GM19099 (cell line): Measurements from ENCODE around the gene SLC13A3.

Source experiments
- POLR2A ChIP-seq: IDR thresholded peaks from 3 replicates; pipeline ENCODE4 v1.6.1; 2011; ENCODE audit warnings: low read depth; ENCODE audit not compliant: insufficient read length; ENCODE audit errors: extremely low read depth

SLC13A3 gene

GRCh38 chr20:46670228-46670584 lies 18.9 kb upstream of the SLC13A3 start:
- no peak for TF ChIP-seq POLR2A

DNA sequence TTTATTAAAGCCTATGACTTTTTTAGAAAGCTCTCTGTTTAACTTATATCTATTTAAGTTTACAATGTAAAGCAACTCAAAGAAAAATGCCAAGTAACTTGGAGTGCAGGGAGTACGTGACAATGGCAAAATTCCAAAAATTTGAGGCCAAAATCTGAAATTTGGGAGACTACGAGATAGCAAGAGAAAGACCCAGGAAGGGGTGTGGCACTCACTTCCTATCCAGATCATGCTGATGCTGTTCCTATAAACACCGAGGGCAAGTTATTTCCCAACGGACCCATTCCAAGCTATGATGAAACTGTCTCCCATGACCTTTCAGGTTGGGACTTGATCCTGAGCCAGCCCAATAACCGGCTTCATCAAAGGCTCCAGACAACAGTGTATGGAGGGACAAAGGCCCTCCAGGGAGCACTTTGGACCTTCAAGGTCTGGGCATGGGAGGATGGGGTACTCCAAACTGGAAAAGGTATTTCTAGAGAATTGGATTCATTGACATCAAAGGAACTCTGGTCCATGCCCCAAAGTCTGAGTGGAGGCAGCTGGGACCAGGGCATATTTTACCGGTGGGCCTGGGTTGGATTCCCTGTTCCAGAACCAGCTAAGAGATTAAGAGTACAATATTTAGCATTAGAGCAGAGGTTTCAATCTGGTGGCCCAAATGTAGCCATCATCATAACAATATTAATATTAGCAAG lies 15.7 kb upstream of the SLC13A3 start:
- no peak for TF ChIP-seq POLR2A

- no peak for TF ChIP-seq POLR2A
These were observed 15.0 kb upstream of the SLC13A3 start for GRCh38 chr20:46666306-46666705.

- no peak for TF ChIP-seq POLR2A
These were observed 14.3 kb upstream of the SLC13A3 start for GRCh38 chr20:46665602-46666001.

- TF ChIP-seq POLR2A: no peak
These were observed 12.3 kb upstream of the SLC13A3 start for GRCh38 chr20:46663531-46663930.

- no peak for TF ChIP-seq POLR2A
These were observed 10.4 kb upstream of the SLC13A3 start for GRCh38 chr20:46661659-46662058.

- TF ChIP-seq POLR2A: no peak
These were observed 9.2 kb upstream of the SLC13A3 start for GRCh38 chr20:46660487-46660886.

DNA sequence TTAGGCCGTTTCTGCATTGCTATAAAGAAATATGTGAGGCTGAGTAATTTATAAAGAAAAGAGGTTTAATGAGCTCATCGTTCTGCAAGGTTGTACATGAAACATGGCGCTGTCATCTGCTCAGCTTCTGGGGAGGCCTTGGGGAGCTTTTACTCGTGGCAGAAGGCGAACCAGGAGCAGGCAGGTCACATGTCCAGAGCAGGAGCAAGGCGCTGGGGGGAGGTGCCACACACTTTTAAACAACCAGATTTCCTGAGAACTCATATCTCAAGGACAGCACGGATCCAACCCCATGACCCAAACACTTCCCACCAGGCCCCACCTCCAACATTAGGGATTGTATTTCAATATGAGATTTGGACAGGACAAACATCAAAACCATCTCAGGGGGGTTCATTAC lies 6.4 kb upstream of the SLC13A3 start:
- no peak for TF ChIP-seq POLR2A

DNA sequence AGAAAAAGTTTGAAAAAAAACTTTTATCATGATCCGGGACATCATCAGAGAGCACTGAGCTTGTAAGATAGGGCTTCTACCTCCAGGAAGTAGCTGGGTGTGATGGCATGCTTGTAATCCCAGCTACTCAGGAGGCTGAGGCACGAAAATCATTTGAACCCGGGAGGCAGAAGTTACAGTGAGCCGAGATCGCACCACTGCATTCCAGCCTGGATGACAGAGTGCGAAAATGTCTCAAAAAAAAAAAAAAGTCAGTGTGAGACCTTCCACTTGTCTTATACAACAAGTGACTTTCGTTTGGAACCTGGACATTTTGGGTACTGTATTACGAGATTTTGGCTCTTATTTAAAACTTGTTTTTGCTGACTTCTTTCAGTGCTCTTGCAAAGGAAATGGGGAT lies 5.9 kb upstream of the SLC13A3 start:
- no peak for TF ChIP-seq POLR2A

DNA sequence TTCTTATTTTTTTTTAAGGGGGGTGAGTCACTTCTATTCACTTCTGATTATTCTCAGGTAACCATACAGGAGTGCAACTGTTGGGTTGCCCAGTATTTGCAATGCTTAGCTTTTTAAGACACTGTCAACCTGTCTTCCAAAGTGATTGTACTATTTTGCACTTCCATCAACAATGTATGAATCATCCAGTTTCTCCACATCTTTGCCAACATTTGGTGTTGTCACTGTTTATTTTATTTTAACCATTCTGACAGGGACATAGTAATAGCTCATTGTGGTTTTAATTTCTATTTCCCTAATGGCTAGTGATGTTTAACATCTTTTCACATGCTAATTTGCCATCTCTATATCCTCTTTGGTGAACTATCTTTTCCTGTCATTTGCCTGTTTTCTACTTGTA lies 1.4 kb upstream of the SLC13A3 start:
- no peak for TF ChIP-seq POLR2A

DNA sequence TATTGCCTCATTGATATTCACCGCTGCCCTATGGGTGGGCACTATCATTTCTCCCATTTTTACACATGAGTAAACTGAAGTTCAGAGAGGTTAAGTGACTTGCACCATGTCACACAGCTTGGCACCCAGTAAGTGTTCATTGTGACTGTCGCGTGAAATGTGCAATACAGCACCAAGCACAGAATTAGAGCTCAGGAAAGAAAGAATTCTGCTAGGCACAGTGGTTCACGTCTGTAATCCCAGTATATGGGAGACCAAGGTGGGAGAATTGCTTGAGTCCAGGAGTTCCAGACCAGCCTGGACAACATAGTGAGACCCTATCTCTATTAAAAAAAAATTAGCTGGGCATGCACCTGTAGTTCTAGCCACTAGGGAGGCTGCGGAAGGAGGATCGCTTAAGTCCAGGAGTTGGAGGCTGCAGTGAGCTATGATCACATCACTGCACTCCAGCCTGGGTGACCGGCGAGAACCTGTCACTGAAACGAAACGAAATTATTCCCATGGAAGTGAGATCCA lies 626 bp downstream of the SLC13A3 start:
- no peak for TF ChIP-seq POLR2A

DNA sequence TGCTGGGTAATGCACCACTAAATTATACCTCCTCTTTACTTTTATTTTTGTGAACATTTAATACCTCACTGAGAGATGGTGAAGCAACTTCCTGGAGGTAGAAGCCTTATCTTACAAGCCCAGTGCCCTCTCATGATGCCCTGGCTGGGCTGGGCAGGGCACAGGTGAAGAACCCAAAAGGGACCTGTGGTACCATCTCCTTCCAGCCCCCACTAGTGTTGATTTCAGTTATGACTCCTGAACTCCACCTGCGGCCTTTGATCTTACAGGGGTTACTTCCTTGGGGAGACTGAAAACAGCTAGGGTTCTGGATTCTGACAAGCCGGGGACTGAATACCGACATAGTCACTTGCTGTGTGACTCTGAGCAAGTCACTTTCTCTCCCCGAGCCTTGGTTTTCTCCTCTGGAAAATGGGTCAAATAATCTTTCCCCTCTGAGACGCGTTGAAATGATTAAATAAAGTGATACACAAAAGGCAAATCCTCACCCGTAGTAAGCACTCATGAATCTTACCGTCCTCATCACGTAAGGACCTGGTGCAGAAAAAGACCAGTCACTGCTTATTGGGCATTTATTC lies 1.2 kb downstream of the SLC13A3 start:
- no peak for TF ChIP-seq POLR2A

DNA sequence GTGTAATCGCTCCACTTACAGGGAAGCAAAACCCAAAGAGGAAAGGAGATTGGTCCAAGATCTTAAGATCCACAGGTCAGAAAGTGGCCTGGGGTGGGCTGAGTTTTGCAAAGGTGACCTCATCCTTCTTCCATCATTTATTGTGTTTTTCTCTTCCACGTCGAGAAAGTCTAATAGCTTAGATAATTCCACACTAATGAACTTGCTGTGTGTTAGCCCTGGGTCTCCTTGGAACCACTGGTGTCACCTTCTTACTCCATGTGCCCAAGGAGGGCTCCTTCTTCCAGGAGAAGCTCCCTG lies 1.7 kb downstream of the SLC13A3 start:
- TF ChIP-seq POLR2A: no peak

DNA sequence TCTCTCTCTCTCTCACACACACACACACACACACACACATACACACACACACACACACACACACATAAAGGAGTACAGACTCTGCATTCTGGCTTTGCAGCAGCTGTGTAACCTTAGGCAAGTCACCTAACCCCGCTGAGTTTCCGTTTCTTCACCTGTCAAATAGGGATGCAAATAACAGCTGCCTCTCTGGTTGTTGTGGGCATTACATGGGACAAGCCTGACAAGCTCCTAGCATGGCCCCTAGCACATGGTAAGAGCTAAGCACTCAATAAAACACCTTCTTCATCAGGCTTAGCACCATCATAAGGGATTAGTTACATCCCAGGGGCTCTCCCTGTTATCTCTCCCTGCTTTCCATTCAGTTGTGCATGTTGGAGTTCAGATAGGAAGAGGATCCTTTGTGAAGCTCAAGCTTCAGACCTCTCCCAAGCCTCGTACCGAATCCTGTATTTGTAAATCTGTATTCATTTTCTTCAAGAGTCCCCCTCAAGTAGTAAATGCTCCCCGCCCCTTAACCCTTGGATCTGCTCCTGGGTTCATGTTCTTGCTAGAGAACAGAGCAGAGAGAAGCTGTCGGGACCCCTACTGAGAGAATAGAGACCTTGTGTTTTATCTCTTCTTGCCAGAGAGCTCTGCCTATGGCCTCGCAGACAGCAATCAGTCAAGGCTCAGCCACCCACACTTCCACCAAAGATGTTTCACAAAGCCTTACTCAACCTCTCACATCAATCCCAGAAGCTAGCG lies 2.2 kb downstream of the SLC13A3 start:
- TF ChIP-seq POLR2A: no peak

- TF ChIP-seq POLR2A: no peak
These were observed 3.8 kb downstream of the SLC13A3 start for GRCh38 chr20:46647469-46647868.

- TF ChIP-seq POLR2A: no peak
These were observed 4.4 kb downstream of the SLC13A3 start for GRCh38 chr20:46646659-46647380.

DNA sequence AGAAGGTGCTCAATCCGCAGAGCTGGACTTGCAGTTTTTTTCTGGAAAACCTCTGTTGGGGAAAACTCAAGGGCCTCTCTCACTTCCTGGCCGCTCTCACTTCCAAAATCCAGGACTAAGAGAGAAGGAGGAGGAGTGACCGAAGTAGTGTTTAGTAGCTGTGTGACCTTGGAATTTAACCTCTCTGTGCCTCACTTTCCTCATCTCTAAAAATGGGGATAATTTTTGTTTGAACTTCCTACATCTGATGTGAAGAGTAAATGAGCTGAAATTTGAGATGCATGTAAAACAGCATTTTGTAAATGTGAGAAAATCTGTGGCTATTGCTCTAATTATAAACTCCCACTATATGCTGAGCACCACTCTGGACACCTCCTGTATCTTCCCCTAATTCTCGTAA lies 5.1 kb downstream of the SLC13A3 start:
- TF ChIP-seq POLR2A: no peak

DNA sequence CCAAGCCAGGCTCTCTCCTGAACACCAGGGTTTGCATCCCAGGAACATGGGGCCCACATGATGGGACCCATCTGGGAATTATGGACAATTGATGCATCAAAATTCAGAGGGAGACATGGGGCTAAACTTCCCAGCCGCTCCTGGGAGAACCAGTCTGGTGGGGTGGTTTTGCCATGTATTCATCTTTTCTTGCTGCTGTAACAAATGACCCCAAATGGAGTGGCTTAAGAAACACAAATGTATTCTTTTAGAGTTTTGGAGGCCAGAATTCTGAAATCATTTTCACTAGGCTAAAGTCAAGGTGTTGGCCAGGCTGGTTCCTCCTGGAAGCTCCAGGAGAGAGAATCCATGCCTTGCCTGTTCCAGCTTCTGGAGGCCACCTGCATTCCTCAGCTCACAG lies 6.5 kb downstream of the SLC13A3 start:
- no peak for TF ChIP-seq POLR2A
